Breast epithelium (tissue), 3 donors: ENCODE measurements around the gene NAA38.

Experiments
- CTCF ChIP-seq, 3 donors: fragments of 450-650 bp; IDR thresholded peaks; one replicate each; pipeline ENCODE4 v1.5.1; 2016 to 2017; ENCODE audit warnings: antibody characterized with exemption in 3 of 3, mild to moderate bottlenecking in 3 of 3, moderate library complexity in 3 of 3
- POLR2A ChIP-seq: fragments of 450-650 bp; IDR thresholded peaks from one replicate; pipeline ENCODE4 v1.6.1; 2016; ENCODE audit warnings: antibody characterized with exemption, mild to moderate bottlenecking, moderate library complexity
- POLR2AphosphoS5 ChIP-seq, 3 donors: sonication (generic); formaldehyde crosslinking; IDR thresholded peaks; one replicate each; pipeline ENCODE4 v1.6.1; 2017; ENCODE audit warnings: antibody characterized with exemption in 3 of 3

GRCh38 chr17:7836596-7837407 lies 20.6 kb downstream of the NAA38 start:
- TF ChIP-seq POLR2AphosphoS5 (IDR thresholded peaks at IDR 0.05) (peak; percentile 45 to 87 (median 83)), CTCF (IDR thresholded peaks at IDR 0.05) (no peak), POLR2A (no peak)
